ENCODE data around the gene CCNB2.

DNA sequence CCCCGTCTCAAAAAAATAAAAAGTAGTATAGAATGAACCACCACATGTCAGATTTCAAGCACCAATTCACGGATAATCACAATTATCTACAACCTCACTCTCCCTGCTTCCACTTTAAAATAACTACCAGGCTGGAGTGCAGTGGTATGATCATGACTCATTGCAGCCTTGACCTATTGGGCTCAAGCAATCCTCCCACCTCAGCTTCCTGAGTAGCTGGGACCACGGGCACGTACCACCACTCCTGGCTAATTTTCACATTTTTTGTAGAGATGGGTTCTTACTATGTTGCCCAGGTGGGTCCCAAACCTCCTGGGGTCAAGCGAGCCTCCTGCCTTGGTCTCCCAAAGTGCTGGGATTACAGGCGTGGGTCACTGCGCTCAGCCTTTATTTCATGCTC is 63.6 kb downstream of the CCNB2 start:
- TF ChIP-seq EP300 (conservative IDR thresholded peaks at IDR 0.05; ENCODE audit: poor library complexity, severe bottlenecking) = no peak
- TF ChIP-seq, protein P1, sequence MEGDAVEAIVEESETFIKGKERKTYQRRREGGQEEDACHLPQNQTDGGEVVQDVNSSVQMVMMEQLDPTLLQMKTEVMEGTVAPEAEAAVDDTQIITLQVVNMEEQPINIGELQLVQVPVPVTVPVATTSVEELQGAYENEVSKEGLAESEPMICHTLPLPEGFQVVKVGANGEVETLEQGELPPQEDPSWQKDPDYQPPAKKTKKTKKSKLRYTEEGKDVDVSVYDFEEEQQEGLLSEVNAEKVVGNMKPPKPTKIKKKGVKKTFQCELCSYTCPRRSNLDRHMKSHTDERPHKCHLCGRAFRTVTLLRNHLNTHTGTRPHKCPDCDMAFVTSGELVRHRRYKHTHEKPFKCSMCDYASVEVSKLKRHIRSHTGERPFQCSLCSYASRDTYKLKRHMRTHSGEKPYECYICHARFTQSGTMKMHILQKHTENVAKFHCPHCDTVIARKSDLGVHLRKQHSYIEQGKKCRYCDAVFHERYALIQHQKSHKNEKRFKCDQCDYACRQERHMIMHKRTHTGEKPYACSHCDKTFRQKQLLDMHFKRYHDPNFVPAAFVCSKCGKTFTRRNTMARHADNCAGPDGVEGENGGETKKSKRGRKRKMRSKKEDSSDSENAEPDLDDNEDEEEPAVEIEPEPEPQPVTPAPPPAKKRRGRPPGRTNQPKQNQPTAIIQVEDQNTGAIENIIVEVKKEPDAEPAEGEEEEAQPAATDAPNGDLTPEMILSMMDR (IDR thresholded peaks at IDR 0.05; ENCODE audit: poor library complexity, severe bottlenecking) = no peak
- TF ChIP-seq POLR2AphosphoS5 (IDR thresholded peaks at IDR 0.05) = no peak
- no peak for TF ChIP-seq EZH2 (IDR thresholded peaks at IDR 0.05; ENCODE audit: borderline replicate concordance, insufficient read depth, low read length, poor library complexity, severe bottlenecking)
- no peak for TF ChIP-seq TAF1 (IDR thresholded peaks at IDR 0.05; ENCODE audit: low read depth)
- TF ChIP-seq SMC3 (conservative IDR thresholded peaks at IDR 0.05; ENCODE audit: poor library complexity) = no peak
- TF ChIP-seq, protein P2, sequence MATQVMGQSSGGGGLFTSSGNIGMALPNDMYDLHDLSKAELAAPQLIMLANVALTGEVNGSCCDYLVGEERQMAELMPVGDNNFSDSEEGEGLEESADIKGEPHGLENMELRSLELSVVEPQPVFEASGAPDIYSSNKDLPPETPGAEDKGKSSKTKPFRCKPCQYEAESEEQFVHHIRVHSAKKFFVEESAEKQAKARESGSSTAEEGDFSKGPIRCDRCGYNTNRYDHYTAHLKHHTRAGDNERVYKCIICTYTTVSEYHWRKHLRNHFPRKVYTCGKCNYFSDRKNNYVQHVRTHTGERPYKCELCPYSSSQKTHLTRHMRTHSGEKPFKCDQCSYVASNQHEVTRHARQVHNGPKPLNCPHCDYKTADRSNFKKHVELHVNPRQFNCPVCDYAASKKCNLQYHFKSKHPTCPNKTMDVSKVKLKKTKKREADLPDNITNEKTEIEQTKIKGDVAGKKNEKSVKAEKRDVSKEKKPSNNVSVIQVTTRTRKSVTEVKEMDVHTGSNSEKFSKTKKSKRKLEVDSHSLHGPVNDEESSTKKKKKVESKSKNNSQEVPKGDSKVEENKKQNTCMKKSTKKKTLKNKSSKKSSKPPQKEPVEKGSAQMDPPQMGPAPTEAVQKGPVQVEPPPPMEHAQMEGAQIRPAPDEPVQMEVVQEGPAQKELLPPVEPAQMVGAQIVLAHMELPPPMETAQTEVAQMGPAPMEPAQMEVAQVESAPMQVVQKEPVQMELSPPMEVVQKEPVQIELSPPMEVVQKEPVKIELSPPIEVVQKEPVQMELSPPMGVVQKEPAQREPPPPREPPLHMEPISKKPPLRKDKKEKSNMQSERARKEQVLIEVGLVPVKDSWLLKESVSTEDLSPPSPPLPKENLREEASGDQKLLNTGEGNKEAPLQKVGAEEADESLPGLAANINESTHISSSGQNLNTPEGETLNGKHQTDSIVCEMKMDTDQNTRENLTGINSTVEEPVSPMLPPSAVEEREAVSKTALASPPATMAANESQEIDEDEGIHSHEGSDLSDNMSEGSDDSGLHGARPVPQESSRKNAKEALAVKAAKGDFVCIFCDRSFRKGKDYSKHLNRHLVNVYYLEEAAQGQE (IDR thresholded peaks at IDR 0.05; ENCODE audit: borderline replicate concordance) = no peak
- no peak for TF ChIP-seq MXI1 (conservative IDR thresholded peaks at IDR 0.05; ENCODE audit: poor library complexity, severe bottlenecking)
- TF ChIP-seq RAD21 (conservative IDR thresholded peaks at IDR 0.05) = no peak

All from neural cell (in vitro differentiated cells).